ENCODE measurements around the gene LTBP1.

LTBP1 gene

DNA sequence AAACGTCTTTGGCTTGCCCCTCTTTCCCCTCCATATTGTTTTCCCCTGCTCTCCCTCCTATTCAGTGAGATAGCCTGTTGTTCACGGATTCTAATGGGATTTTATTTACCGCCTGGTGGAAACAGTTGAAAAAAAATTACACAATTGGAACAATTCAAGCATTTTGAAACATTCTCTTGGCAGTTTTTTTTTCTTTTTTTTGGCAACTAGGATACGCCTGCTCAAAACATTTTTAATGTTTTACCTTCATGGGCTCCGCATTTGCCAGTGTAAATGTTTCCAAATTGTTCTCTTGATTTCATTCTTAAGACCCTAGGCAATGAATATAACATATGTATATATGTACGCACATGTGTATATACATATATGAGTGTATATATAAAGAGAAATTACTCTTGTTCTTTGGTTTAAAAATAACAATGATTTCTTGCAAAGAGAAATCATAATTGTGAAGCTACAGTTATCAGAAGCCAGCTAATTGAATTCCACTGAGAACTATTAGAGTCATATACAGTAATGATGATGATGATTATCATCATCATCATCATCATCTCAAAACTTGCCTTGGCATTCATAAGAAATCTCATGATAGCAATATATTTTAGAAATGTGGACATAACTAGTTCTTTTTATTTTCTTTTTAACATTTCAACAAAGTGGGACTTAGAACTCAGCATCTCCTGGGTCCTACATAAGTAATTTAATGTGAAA, 146.7 kb downstream of the LTBP1 start:
- DNase-seq (ENCODE audit: extremely low read depth, low read depth), result no peak
- TF ChIP-seq, protein P1, sequence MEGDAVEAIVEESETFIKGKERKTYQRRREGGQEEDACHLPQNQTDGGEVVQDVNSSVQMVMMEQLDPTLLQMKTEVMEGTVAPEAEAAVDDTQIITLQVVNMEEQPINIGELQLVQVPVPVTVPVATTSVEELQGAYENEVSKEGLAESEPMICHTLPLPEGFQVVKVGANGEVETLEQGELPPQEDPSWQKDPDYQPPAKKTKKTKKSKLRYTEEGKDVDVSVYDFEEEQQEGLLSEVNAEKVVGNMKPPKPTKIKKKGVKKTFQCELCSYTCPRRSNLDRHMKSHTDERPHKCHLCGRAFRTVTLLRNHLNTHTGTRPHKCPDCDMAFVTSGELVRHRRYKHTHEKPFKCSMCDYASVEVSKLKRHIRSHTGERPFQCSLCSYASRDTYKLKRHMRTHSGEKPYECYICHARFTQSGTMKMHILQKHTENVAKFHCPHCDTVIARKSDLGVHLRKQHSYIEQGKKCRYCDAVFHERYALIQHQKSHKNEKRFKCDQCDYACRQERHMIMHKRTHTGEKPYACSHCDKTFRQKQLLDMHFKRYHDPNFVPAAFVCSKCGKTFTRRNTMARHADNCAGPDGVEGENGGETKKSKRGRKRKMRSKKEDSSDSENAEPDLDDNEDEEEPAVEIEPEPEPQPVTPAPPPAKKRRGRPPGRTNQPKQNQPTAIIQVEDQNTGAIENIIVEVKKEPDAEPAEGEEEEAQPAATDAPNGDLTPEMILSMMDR (IDR thresholded peaks at IDR 0.05; ENCODE audit: low read depth, low read length), result no peak

DNA sequence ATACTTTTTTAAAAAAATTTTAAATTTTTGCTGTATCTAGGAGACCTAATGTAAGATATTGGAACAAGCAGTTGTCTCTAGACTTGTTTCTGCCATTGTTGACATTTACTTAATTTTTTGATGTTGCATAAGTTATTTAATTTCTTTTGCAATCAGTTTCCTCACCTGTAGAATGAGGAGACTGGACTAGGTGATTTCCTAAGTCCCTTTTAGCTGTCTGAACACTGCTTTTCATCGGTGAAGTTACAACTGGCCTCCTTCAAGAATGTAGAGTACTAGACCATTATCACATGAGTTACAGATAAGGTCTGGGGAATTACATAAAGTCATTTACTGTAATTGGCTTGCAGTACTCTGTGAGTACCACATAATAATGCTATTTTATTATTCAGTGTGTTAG, 147.6 kb downstream of the LTBP1 start:
- DNase-seq (ENCODE audit: extremely low read depth, low read depth), result no peak
- TF ChIP-seq, protein P1 (IDR thresholded peaks at IDR 0.05; ENCODE audit: low read depth, low read length), result no peak

GRCh38 chr2:33099989-33100388, 153.2 kb downstream of the LTBP1 start:
- TF ChIP-seq, protein P1 (IDR thresholded peaks at IDR 0.05; ENCODE audit: low read depth, low read length), result no peak
- DNase-seq (ENCODE audit: extremely low read depth, low read depth), result no peak

GRCh38 chr2:33100921-33101320, 154.2 kb downstream of the LTBP1 start:
- TF ChIP-seq, protein P1 (IDR thresholded peaks at IDR 0.05; ENCODE audit: low read depth, low read length), result no peak
- no peak for DNase-seq (ENCODE audit: extremely low read depth, low read depth)

DNA sequence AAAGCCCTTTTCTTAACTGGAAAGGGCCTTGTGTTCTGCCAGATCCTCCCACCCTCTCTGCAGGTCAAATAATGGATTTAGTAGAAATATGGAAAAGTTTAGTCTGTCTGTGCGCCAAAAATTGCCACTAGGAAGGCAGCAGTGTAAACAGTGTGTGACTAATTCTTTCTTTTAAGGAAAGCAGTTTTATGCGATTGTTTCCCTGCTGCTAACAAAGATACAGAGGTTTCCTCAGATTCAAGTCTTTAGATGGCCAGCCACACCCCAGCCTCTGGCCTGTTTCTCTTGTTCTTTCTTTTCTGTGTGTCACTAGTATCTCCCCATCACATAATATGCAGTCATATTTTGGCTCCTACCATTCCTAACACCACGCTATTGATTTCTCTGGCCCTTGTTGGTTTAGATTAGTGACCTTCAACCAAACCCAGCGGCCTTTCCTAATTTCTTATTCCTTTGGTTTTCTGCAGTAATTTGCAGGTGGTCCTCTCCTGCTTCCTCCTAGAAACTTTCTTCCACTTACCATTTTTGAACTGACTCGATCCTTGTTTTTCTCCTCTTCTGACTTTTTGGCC, 157.4 kb downstream of the LTBP1 start:
- DNase-seq (ENCODE audit: extremely low read depth, low read depth), result no peak
- TF ChIP-seq, protein P1 (IDR thresholded peaks at IDR 0.05; ENCODE audit: low read depth, low read length), result no peak

GRCh38 chr2:33104726-33105125, 158.0 kb downstream of the LTBP1 start:
- DNase-seq (ENCODE audit: extremely low read depth, low read depth), result no peak
- TF ChIP-seq, protein P1 (IDR thresholded peaks at IDR 0.05; ENCODE audit: low read depth, low read length), result no peak

DNA sequence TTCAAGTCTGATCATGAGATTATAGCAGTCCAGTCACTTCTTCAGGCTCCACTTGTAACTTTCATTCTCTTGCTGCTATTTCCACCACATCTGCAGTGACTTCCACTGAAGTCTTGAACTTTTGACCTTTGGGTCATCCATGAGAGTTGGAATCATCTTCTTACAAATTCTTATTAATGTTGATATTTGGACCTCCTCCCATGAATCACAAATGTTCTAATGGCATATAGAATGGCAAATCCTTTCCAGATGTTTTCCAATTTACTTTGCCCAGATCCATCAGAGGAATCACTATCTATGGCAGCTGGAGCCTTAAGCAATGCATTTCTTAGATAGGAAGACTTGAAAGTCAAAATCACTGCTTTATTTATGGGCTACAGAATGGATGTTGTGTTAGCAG, 159.4 kb downstream of the LTBP1 start:
- TF ChIP-seq, protein P1 (IDR thresholded peaks at IDR 0.05; ENCODE audit: low read depth, low read length), result no peak
- DNase-seq (ENCODE audit: extremely low read depth, low read depth), result no peak
